GM23338 (cell line): ENCODE results near the gene TTC33. TPM values are rescaled to one million over a fixed set of nuclear protein-coding genes. Genes with fewer than 3 reads are reported as not detected.
A peak's percentile ranks its signal among the peaks of the same experiment; 100 is the strongest.

Experiments used
- ATAC-seq: fragments of 200-7000 bp; cut with Tn5 transposase; 3 replicates; pipeline ENCODE4 v1.9.1; 2020
- DNase-seq: peaks from one replicate; pipeline ENCODE4 v3.0.0-alpha.2; 2015; ENCODE audit warnings: low spot score
- H2AFZ ChIP-seq: fragments of 200-600 bp; sonication (generic); 2 replicates; pipeline ENCODE4 v1.8.0; 2016; ENCODE audit warnings: antibody characterized with exemption, mild to moderate bottlenecking, moderate library complexity
- H3F3A ChIP-seq: fragments of 200-600 bp; sonication (generic); replicated peaks from 2 replicates; pipeline ENCODE4 v1.8.0; 2017; ENCODE audit warnings: antibody characterized with exemption, mixed run types, low read depth
- H3K27ac ChIP-seq: fragments of 200-600 bp; sonication (generic); 2 replicates; pipeline ENCODE4 v1.6.1; 2016; ENCODE audit warnings: low read depth
- H3K27me3 ChIP-seq: fragments of 200-600 bp; sonication (generic); 2 replicates; pipeline ENCODE4 v1.8.0; 2016; ENCODE audit warnings: mild to moderate bottlenecking, mixed run types, moderate library complexity; ENCODE audit not compliant: insufficient read depth
- H3K36me3 ChIP-seq: fragments of 200-600 bp; sonication (generic); 2 replicates; pipeline ENCODE4 v1.8.0; 2016; ENCODE audit warnings: mild to moderate bottlenecking; ENCODE audit not compliant: insufficient read depth
- H3K4me1 ChIP-seq: fragments of 200-600 bp; sonication (generic); 2 replicates; pipeline ENCODE4 v1.8.0; 2016; ENCODE audit warnings: mild to moderate bottlenecking, moderate library complexity; ENCODE audit not compliant: insufficient read depth
- H3K4me2 ChIP-seq: fragments of 200-600 bp; sonication (generic); 2 replicates; pipeline ENCODE4 v1.7.1; 2017; ENCODE audit warnings: mixed run types
- H3K4me3 ChIP-seq: fragments of 200-600 bp; sonication (generic); 2 replicates; pipeline ENCODE4 v1.6.1; 2016; ENCODE audit warnings: mixed run types
- H3K79me2 ChIP-seq: fragments of 200-600 bp; sonication (generic); replicated peaks from 2 replicates; pipeline ENCODE4 v1.8.0; 2017; ENCODE audit warnings: mild to moderate bottlenecking; ENCODE audit not compliant: insufficient read depth
- H3K9me2 ChIP-seq: fragments of 200-600 bp; sonication (generic); 2 replicates; pipeline ENCODE4 v1.8.0; 2017; ENCODE audit not compliant: insufficient read depth
- H4K20me1 ChIP-seq: fragments of 200-600 bp; sonication (generic); replicated peaks from 2 replicates; pipeline ENCODE4 v1.8.0; 2017; ENCODE audit warnings: mild to moderate bottlenecking; ENCODE audit not compliant: insufficient read depth
- H3K27ac Mint-ChIP-seq: 2 replicates; pipeline ENCODE4 v1.8.0; 2020; ENCODE audit warnings: inconsistent platforms, mild to moderate bottlenecking, moderate library complexity, mixed read lengths
- H3K27me3 Mint-ChIP-seq: 3 replicates; pipeline ENCODE4 v1.8.0; 2022; ENCODE audit warnings: low read depth, mild to moderate bottlenecking, moderate library complexity, mixed read lengths, inconsistent platforms; ENCODE audit not compliant: insufficient read depth, poor library complexity
- H3K36me3 Mint-ChIP-seq: 3 replicates; pipeline ENCODE4 v1.8.0; 2021; ENCODE audit warnings: low read depth, mild to moderate bottlenecking, inconsistent platforms, moderate library complexity, mixed read lengths
- H3K4me1 Mint-ChIP-seq: 3 replicates; pipeline ENCODE4 v1.8.0; 2020; ENCODE audit warnings: mild to moderate bottlenecking, inconsistent platforms, mixed read lengths
- H3K4me3 Mint-ChIP-seq: 3 replicates; pipeline ENCODE4 v1.8.0; 2021; ENCODE audit warnings: moderate library complexity, mild to moderate bottlenecking, inconsistent platforms, mixed read lengths
- H3K9me3 Mint-ChIP-seq: 3 replicates; pipeline ENCODE4 v1.8.0; 2020; ENCODE audit warnings: moderate library complexity, mild to moderate bottlenecking, inconsistent platforms, mixed read lengths
- CREB1 ChIP-seq: fragments of 250-450 bp; sonication (Bioruptor Pico); IDR thresholded peaks from 2 replicates; pipeline ENCODE4 v1.5.0; 2020; ENCODE audit warnings: low read depth, mild to moderate bottlenecking, moderate library complexity
- CTCF ChIP-seq, 2 experiments: fragments of 200-600 bp in 1 of 2; sonication (generic) in 1 of 2; conservative IDR thresholded peaks; 2 replicates each; pipeline versions ENCODE4 v1.5.1 to v1.6.1; 2016 to 2017; ENCODE audit warnings: antibody characterized with exemption in 2 of 2, low read depth in 2 of 2, mild to moderate bottlenecking in 2 of 2, moderate library complexity in 1 of 2
- EZH2 ChIP-seq: fragments of 200-600 bp; sonication (generic); IDR thresholded peaks from one replicate; pipeline ENCODE4 v1.8.0; 2017; ENCODE audit warnings: antibody characterized with exemption, mild to moderate bottlenecking, low read depth; ENCODE audit not compliant: unreplicated experiment
- EZH2phosphoT487 ChIP-seq: fragments of 200-600 bp; sonication (generic); IDR thresholded peaks from one replicate; pipeline ENCODE4 v1.8.1; 2018; ENCODE audit warnings: antibody characterized with exemption; ENCODE audit not compliant: unreplicated experiment
- JUNB ChIP-seq: IDR thresholded peaks from one replicate; pipeline ENCODE4 v1.6.1; 2016; ENCODE audit warnings: antibody characterized with exemption; ENCODE audit not compliant: unreplicated experiment
- NANOG ChIP-seq: IDR thresholded peaks from 2 replicates; pipeline ENCODE4 v1.6.1; 2016; ENCODE audit warnings: antibody characterized with exemption, borderline replicate concordance
- POLR2AphosphoS5 ChIP-seq: IDR thresholded peaks from 2 replicates; pipeline ENCODE4 v1.6.1; 2016; ENCODE audit warnings: antibody characterized with exemption, low read depth
- STAT1 ChIP-seq: IDR thresholded peaks from one replicate; pipeline ENCODE4 v1.6.1; 2016; ENCODE audit warnings: antibody characterized with exemption; ENCODE audit not compliant: unreplicated experiment
- ZNF114 ChIP-seq: fragments of 250-450 bp; sonication (Bioruptor Pico); IDR thresholded peaks from 2 replicates; pipeline ENCODE4 v1.5.0; 2020; ENCODE audit warnings: mild to moderate bottlenecking, moderate library complexity
- ZNF331 ChIP-seq: fragments of 250-450 bp; sonication (Bioruptor Pico); IDR thresholded peaks from 2 replicates; pipeline ENCODE4 v1.5.0; 2020; ENCODE audit warnings: low read depth, mild to moderate bottlenecking, moderate library complexity
- polyA plus RNA-seq: library from polyadenylated mRNA; unstranded; fragments of >200 nt; fragmentation: Nextera tagmentation; extraction: Ambion mirVana; gene quantifications from 2 replicates; pipeline ENCODE4 v1.2.1, GENCODE V29; 2016
- total RNA-seq: library from RNA; depleted of rRNA; stranded (reverse); fragments of >200 nt; shearing (Covaris generic); gene quantifications from 2 replicates; pipeline ENCODE4 v1.2.3, GENCODE V29; 2014
- TF ChIP-seq, protein P1 (sequence below): fragments of 250-450 bp; sonication (Bioruptor Pico); IDR thresholded peaks from 2 replicates; pipeline ENCODE4 v1.5.0; 2020; ENCODE audit warnings: mild to moderate bottlenecking, moderate library complexity
- TF ChIP-seq, protein P2 (sequence below): IDR thresholded peaks from one replicate; pipeline ENCODE4 v1.6.1; 2018; ENCODE audit warnings: antibody characterized with exemption; ENCODE audit not compliant: unreplicated experiment
- TF ChIP-seq, protein P3 (sequence below): IDR thresholded peaks from 2 replicates; pipeline ENCODE4 v1.6.1; 2016; ENCODE audit warnings: antibody characterized with exemption

The TTC33 gene
- total and polyA plus RNA-seq, 2 experiments from 2014 or later, result 4.1 to 11.5 TPM

DNA sequence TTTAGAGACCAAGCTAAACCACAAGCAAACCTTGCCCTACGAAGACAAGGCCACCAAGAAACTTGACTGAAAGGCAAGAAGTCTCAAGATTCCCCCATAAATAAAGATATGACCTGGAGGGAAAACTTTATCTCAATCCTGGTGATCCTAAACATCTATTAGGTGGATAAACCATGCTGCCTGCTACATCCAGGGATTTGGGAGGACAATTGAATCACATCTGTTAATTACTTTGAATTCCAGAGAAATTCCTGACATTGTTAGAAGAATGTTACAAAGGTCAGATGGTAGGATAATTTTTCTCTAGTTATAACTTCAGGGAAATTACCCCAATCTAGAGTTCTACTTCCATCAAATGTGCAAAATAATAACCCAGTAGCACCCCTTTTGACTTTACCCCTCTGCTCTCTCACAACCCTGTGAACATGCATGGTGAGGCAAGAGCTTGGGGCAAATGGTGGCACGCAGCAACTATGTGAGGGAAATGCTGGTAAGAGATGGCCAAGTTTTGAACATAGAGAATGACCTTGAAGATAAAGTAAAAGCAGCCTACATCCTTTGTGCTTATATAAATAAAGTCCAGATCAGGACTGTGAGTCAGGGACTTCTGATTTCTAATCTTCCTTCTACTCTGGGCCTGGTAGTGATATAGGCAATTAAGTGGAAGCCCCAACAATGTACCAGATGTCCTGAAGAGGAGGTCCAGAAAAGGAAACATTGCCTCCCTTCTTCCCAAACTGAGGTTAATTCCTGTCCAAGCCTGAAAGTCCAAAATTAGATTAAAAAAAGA lies 133.1 kb downstream of the TTC33 start:
- no peaks in the 10 kb centered on the region for H3K4me1 ChIP-seq
- H3F3A ChIP-seq, result no peaks in the 10 kb centered on the region
- H3K36me3 ChIP-seq, result no peaks in the 10 kb centered on the region
- H3K27ac Mint-ChIP-seq, result no peak overlapping the region
- H2AFZ ChIP-seq, result no peak overlapping the region; the same call in 1 of the 2 replicates
- no peaks in the 10 kb centered on the region for H4K20me1 ChIP-seq
- DNase-seq, result peak; percentile 26
- H3K9me2 ChIP-seq, result 0 out of 2 replicates have a peak, but pooled peaks cover 3% of the 10 kb centered on the region
- H3K4me3 Mint-ChIP-seq, result no peak overlapping the region
- H3K9me3 Mint-ChIP-seq, result no peaks in the 10 kb centered on the region
- no peak for TF ChIP-seq EZH2phosphoT487
- TF ChIP-seq, protein P1, sequence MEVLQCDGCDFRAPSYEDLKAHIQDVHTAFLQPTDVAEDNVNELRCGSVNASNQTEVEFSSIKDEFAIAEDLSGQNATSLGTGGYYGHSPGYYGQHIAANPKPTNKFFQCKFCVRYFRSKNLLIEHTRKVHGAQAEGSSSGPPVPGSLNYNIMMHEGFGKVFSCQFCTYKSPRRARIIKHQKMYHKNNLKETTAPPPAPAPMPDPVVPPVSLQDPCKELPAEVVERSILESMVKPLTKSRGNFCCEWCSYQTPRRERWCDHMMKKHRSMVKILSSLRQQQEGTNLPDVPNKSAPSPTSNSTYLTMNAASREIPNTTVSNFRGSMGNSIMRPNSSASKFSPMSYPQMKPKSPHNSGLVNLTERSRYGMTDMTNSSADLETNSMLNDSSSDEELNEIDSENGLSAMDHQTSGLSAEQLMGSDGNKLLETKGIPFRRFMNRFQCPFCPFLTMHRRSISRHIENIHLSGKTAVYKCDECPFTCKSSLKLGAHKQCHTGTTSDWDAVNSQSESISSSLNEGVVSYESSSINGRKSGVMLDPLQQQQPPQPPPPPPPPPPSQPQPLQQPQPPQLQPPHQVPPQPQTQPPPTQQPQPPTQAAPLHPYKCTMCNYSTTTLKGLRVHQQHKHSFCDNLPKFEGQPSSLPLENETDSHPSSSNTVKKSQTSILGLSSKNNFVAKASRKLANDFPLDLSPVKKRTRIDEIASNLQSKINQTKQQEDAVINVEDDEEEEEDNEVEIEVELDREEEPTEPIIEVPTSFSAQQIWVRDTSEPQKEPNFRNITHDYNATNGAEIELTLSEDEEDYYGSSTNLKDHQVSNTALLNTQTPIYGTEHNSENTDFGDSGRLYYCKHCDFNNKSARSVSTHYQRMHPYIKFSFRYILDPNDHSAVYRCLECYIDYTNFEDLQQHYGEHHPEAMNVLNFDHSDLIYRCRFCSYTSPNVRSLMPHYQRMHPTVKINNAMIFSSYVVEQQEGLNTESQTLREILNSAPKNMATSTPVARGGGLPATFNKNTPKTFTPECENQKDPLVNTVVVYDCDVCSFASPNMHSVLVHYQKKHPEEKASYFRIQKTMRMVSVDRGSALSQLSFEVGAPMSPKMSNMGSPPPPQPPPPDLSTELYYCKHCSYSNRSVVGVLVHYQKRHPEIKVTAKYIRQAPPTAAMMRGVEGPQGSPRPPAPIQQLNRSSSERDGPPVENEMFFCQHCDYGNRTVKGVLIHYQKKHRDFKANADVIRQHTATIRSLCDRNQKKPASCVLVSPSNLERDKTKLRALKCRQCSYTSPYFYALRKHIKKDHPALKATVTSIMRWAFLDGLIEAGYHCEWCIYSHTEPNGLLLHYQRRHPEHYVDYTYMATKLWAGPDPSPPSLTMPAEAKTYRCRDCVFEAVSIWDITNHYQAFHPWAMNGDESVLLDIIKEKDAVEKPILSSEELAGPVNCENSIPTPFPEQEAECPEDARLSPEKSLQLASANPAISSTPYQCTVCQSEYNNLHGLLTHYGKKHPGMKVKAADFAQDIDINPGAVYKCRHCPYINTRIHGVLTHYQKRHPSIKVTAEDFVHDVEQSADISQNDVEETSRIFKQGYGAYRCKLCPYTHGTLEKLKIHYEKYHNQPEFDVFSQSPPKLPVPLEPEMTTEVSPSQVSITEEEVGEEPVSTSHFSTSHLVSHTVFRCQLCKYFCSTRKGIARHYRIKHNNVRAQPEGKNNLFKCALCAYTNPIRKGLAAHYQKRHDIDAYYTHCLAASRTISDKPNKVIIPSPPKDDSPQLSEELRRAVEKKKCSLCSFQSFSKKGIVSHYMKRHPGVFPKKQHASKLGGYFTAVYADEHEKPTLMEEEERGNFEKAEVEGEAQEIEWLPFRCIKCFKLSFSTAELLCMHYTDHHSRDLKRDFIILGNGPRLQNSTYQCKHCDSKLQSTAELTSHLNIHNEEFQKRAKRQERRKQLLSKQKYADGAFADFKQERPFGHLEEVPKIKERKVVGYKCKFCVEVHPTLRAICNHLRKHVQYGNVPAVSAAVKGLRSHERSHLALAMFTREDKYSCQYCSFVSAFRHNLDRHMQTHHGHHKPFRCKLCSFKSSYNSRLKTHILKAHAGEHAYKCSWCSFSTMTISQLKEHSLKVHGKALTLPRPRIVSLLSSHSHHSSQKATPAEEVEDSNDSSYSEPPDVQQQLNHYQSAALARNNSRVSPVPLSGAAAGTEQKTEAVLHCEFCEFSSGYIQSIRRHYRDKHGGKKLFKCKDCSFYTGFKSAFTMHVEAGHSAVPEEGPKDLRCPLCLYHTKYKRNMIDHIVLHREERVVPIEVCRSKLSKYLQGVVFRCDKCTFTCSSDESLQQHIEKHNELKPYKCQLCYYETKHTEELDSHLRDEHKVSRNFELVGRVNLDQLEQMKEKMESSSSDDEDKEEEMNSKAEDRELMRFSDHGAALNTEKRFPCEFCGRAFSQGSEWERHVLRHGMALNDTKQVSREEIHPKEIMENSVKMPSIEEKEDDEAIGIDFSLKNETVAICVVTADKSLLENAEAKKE, result no peak
- TF ChIP-seq, protein P2, sequence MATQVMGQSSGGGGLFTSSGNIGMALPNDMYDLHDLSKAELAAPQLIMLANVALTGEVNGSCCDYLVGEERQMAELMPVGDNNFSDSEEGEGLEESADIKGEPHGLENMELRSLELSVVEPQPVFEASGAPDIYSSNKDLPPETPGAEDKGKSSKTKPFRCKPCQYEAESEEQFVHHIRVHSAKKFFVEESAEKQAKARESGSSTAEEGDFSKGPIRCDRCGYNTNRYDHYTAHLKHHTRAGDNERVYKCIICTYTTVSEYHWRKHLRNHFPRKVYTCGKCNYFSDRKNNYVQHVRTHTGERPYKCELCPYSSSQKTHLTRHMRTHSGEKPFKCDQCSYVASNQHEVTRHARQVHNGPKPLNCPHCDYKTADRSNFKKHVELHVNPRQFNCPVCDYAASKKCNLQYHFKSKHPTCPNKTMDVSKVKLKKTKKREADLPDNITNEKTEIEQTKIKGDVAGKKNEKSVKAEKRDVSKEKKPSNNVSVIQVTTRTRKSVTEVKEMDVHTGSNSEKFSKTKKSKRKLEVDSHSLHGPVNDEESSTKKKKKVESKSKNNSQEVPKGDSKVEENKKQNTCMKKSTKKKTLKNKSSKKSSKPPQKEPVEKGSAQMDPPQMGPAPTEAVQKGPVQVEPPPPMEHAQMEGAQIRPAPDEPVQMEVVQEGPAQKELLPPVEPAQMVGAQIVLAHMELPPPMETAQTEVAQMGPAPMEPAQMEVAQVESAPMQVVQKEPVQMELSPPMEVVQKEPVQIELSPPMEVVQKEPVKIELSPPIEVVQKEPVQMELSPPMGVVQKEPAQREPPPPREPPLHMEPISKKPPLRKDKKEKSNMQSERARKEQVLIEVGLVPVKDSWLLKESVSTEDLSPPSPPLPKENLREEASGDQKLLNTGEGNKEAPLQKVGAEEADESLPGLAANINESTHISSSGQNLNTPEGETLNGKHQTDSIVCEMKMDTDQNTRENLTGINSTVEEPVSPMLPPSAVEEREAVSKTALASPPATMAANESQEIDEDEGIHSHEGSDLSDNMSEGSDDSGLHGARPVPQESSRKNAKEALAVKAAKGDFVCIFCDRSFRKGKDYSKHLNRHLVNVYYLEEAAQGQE, result no peak
- TF ChIP-seq JUNB, result no peak
- no peak for TF ChIP-seq NANOG
- TF ChIP-seq, protein P3, sequence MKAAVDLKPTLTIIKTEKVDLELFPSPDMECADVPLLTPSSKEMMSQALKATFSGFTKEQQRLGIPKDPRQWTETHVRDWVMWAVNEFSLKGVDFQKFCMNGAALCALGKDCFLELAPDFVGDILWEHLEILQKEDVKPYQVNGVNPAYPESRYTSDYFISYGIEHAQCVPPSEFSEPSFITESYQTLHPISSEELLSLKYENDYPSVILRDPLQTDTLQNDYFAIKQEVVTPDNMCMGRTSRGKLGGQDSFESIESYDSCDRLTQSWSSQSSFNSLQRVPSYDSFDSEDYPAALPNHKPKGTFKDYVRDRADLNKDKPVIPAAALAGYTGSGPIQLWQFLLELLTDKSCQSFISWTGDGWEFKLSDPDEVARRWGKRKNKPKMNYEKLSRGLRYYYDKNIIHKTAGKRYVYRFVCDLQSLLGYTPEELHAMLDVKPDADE, result no peak
- TF ChIP-seq ZNF114, result no peak
- no peak for TF ChIP-seq STAT1
- TF ChIP-seq CREB1 (CRISPR knock-in tag), result no peak
- no peak for TF ChIP-seq ZNF331 (CRISPR knock-in tag)
- TF ChIP-seq CTCF (conservative IDR thresholded peaks at IDR 0.05; ENCODE audit: low read depth in 2 of 2), result no peak
- no peak for TF ChIP-seq POLR2AphosphoS5
- no peak for TF ChIP-seq EZH2
- no peaks in the 10 kb centered on the region for H3K4me1 Mint-ChIP-seq
- H3K36me3 Mint-ChIP-seq, result no peaks in the 10 kb centered on the region
- no peak for ATAC-seq
- H3K4me3 ChIP-seq, result no peak overlapping the region
- no peaks in the 10 kb centered on the region for H3K79me2 ChIP-seq
- no peaks in the 10 kb centered on the region for H3K27me3 ChIP-seq
- peaks cover 3% of the 10 kb centered on the region for H3K27me3 Mint-ChIP-seq
- H3K4me2 ChIP-seq, result no peak overlapping the region
- H3K27ac ChIP-seq, result no peak overlapping the region
